Caco-2 (cell line): Measurements from ENCODE around the gene FAM186B. TPM values are rescaled to one million over a fixed set of nuclear protein-coding genes. Genes with fewer than 3 reads are reported as not detected.

Experiments
- BruUV-seq: library from RNA; stranded (reverse); fragments of 400-500 nt; replicated peaks from 2 replicates; lab custom pipeline; 2021; lab: Mats Ljungman, UMichigan
- CTCF ChIA-PET: fragments of 300-600 bp; sonication (Branson Sonifier 250); formaldehyde crosslinking; loops from one replicate; lab custom pipeline; 2022; ENCODE audit warnings: antibody characterized with exemption; lab: Charles Lee
- POLR2A ChIA-PET: fragments of 300-600 bp; sonication (Branson Sonifier 250); formaldehyde crosslinking; loops from one replicate; lab custom pipeline; 2022; ENCODE audit warnings: antibody characterized with exemption; lab: Charles Lee
- DNase-seq, 2 experiments: peaks; one replicate each; pipeline versions ENCODE4 v3.0.0 to v3.0.0-alpha.2; 2020 to 2022
- H3K27me3 ChIP-seq: replicated peaks from 2 replicates; pipeline ENCODE4 v1.6.0; 2011; ENCODE audit warnings: low read length; ENCODE audit not compliant: control insufficient read depth, insufficient read depth
- H3K36me3 ChIP-seq: 2 replicates; pipeline ENCODE4 v1.5.1; 2011; ENCODE audit warnings: low read length; ENCODE audit not compliant: control insufficient read depth, insufficient read depth
- H3K4me1 ChIP-seq: fragments of 250-450 bp; sonication (Bioruptor Pico); 2 replicates; pipeline ENCODE4 v1.5.1; 2020; ENCODE audit warnings: mild to moderate bottlenecking
- H3K4me3 ChIP-seq: 2 replicates; pipeline ENCODE4 v1.5.1; 2011; ENCODE audit warnings: low read depth, mild to moderate bottlenecking, control low read depth, low read length
- H3K9me3 ChIP-seq: fragments of 250-450 bp; sonication (Bioruptor Pico); 2 replicates; pipeline ENCODE4 v1.5.1; 2020; ENCODE audit warnings: mild to moderate bottlenecking, moderate library complexity
- H3K27ac Mint-ChIP-seq: one replicate; pipeline ENCODE4 v1.8.0; 2022; ENCODE audit warnings: mixed read lengths; ENCODE audit not compliant: unreplicated experiment
- H3K27me3 Mint-ChIP-seq: one replicate; pipeline ENCODE4 v1.8.0; 2022; ENCODE audit warnings: mixed read lengths; ENCODE audit not compliant: insufficient read depth, unreplicated experiment
- H3K36me3 Mint-ChIP-seq: one replicate; pipeline ENCODE4 v1.8.0; 2022; ENCODE audit warnings: mild to moderate bottlenecking, mixed read lengths; ENCODE audit not compliant: insufficient read depth, unreplicated experiment
- H3K4me1 Mint-ChIP-seq: one replicate; pipeline ENCODE4 v1.8.0; 2022; ENCODE audit warnings: low read depth, mixed read lengths; ENCODE audit not compliant: unreplicated experiment
- H3K4me3 Mint-ChIP-seq: one replicate; pipeline ENCODE4 v1.8.0; 2022; ENCODE audit warnings: mild to moderate bottlenecking, moderate library complexity, mixed read lengths; ENCODE audit not compliant: unreplicated experiment
- H3K9me3 Mint-ChIP-seq: one replicate; pipeline ENCODE4 v1.8.0; 2022; ENCODE audit warnings: mixed read lengths; ENCODE audit not compliant: unreplicated experiment
- CTCF ChIP-seq, 2 experiments: fragments of 200-600 bp in 1 of 2; IDR thresholded peaks; 1 replicate in 1 of 2; 2 replicates in 1 of 2; pipeline versions ENCODE4 v1.5.1 to v1.8.0; 2011 to 2022; ENCODE audit warnings: antibody characterized with exemption in 1 of 2, control low read depth in 1 of 2, inconsistent platforms in 1 of 2, low read depth in 1 of 2, low read length in 1 of 2, mild to moderate bottlenecking in 1 of 2, moderate library complexity in 1 of 2; ENCODE audit not compliant: insufficient read depth in 1 of 2, severe bottlenecking in 1 of 2, unreplicated experiment in 1 of 2
- intact Hi-C: fragments of 100-400 bp; cut with micrococcal nuclease; formaldehyde crosslinking; loops from one replicate; pipeline ENCODE4 v1.10.0; 2022; ENCODE audit not compliant: unreplicated experiment
- total RNA-seq: library from RNA; stranded (reverse); gene quantifications from 2 replicates; pipeline ENCODE4 v1.2.3, GENCODE V29; 2022

Gene FAM186B
- total RNA-seq, 1 experiment from 2014 or later: 2.2 TPM

- intact Hi-C loops: no loop called here
- H3K4me3 Mint-ChIP-seq: no peak overlapping the region
- no peaks in the 10 kb centered on the region for H3K4me1 Mint-ChIP-seq
- no TSS peak for BruUV-seq
- no peaks in the 10 kb centered on the region for H3K36me3 Mint-ChIP-seq
- no peaks in the 10 kb centered on the region for H3K9me3 Mint-ChIP-seq
- Histone ChIP-seq H3K36me3 (no peaks in the 10 kb centered on the region), H3K4me3 (no peak overlapping the region), H3K27me3 (no peaks in the 10 kb centered on the region), H3K4me1 (peaks cover 3% of the 10 kb centered on the region; the same call in 1 of the 2 replicates), H3K9me3 (no peaks in the 10 kb centered on the region; the same call in 1 of the 2 replicates)
- ChIA-PET POLR2A (no interaction called here), CTCF (no interaction called here)
- no peaks in the 10 kb centered on the region for H3K27me3 Mint-ChIP-seq
- no peak overlapping the region for H3K27ac Mint-ChIP-seq
- no peak for DNase-seq
- no peak for TF ChIP-seq CTCF (IDR thresholded peaks at IDR 0.05; ENCODE audit: insufficient read depth in 1 of 2, low read depth in 1 of 2, low read length in 1 of 2, severe bottlenecking in 1 of 2, unreplicated experiment in 1 of 2)
Observed at GRCh38 chr12:49546481-49546880, 59.0 kb downstream of the FAM186B start.

- ChIA-PET POLR2A (interaction anchor here (0.6 kb wide), 1 partner anchor 37 kb away, joined by 4 read pairs; no protein-coding TSS in a partner anchor), CTCF (interaction anchor here (0.5 kb wide), 1 partner anchor 688 kb away, joined by 4 read pairs; no protein-coding TSS in a partner anchor)
- Mint-ChIP-seq H3K4me1 (no peaks in the 10 kb centered on the region), H3K36me3 (no peaks in the 10 kb centered on the region), H3K27ac (no peak overlapping the region), H3K9me3 (no peaks in the 10 kb centered on the region), H3K27me3 (no peaks in the 10 kb centered on the region), H3K4me3 (no peak overlapping the region)
- Histone ChIP-seq H3K4me3 (no peak overlapping the region), H3K36me3 (no peaks in the 10 kb centered on the region), H3K9me3 (no peaks in the 10 kb centered on the region; the same call in 1 of the 2 replicates), H3K4me1 (peaks cover 3% of the 10 kb centered on the region; the same call in 1 of the 2 replicates), H3K27me3 (no peaks in the 10 kb centered on the region)
- no peak for DNase-seq
- intact Hi-C loops: no loop called here
- no TSS peak for BruUV-seq
- no peak for TF ChIP-seq CTCF (IDR thresholded peaks at IDR 0.05; ENCODE audit: insufficient read depth in 1 of 2, low read depth in 1 of 2, low read length in 1 of 2, severe bottlenecking in 1 of 2, unreplicated experiment in 1 of 2)
Observed at GRCh38 chr12:49545815-49546214, 59.6 kb downstream of the FAM186B start.

GRCh38 chr12:49543914-49544815 is 61.3 kb downstream of the FAM186B start:
- ChIA-PET POLR2A (no interaction called here), CTCF (interaction anchor here (0.7 to 2.0 kb wide), 3 partner anchors 9 to 197 kb away, joined by 3 to 6 read pairs (median 4); no protein-coding TSS in a partner anchor)
- no peaks in the 10 kb centered on the region for H3K36me3 ChIP-seq
- Mint-ChIP-seq H3K4me3 (no peak overlapping the region), H3K27me3 (peaks cover 4% of the 10 kb centered on the region), H3K4me1 (no peaks in the 10 kb centered on the region), H3K36me3 (no peaks in the 10 kb centered on the region), H3K9me3 (no peaks in the 10 kb centered on the region), H3K27ac (peak overlapping the region; percentile 39)
- intact Hi-C loops: no loop called here
- no peaks in the 10 kb centered on the region for H3K27me3 ChIP-seq
- BruUV-seq: no TSS peak
- no peak overlapping the region for H3K4me3 ChIP-seq
- H3K9me3 ChIP-seq: no peaks in the 10 kb centered on the region; the same call in 1 of the 2 replicates
- no peak for TF ChIP-seq CTCF (IDR thresholded peaks at IDR 0.05; ENCODE audit: insufficient read depth in 1 of 2, low read depth in 1 of 2, low read length in 1 of 2, severe bottlenecking in 1 of 2, unreplicated experiment in 1 of 2)
- H3K4me1 ChIP-seq: peaks cover 8% of the 10 kb centered on the region
- DNase-seq: no peak
